SK-N-SH (cell line): ENCODE measurements around the gene ATP8A2. TPM values are rescaled to one million over a fixed set of nuclear protein-coding genes. Genes with fewer than 3 reads are reported as not detected.

Source experiments
- CTCF ChIA-PET: fragments of 300-600, 350-600 bp; formaldehyde crosslinking; extraction: SDS; loops from one replicate; lab custom pipeline; 2021; lab: Yijun Ruan, JAX
- POLR2A ChIA-PET: fragments of 350-600 bp; sonication (Branson Sonifier 250); formaldehyde crosslinking; extraction: SDS; loops from one replicate; lab custom pipeline; 2020; ENCODE audit warnings: antibody characterized with exemption, inconsistent platforms; lab: Yijun Ruan, JAX
- DNase-seq: peaks from one replicate; pipeline ENCODE4 v3.0.0; 2012
- H2AFZ ChIP-seq: fragments of 200-600 bp; sonication (generic); 2 replicates; pipeline ENCODE4 v1.8.1; 2016; ENCODE audit warnings: antibody characterized with exemption, mild to moderate bottlenecking, low read depth
- H3F3A ChIP-seq: fragments of 200-600 bp; sonication (generic); replicated peaks from 2 replicates; pipeline ENCODE3; 2016; ENCODE audit warnings: antibody characterized with exemption, mild to moderate bottlenecking; ENCODE audit not compliant: insufficient read depth
- H3K27ac ChIP-seq, 2 experiments: fragments of 200-500 bp in 1 of 2; fragments of 200-600 bp in 1 of 2; sonication (Bioruptor generic) in 1 of 2; sonication (generic), shearing (Covaris generic) in 1 of 2; 2 replicates each; pipeline versions ENCODE4 v1.5.1 to v1.6.1; 2014 to 2016; ENCODE audit warnings: low read depth in 2 of 2, inconsistent platforms in 1 of 2, low read length in 1 of 2, mild to moderate bottlenecking in 1 of 2, mixed read lengths in 1 of 2
- H3K27me3 ChIP-seq: fragments of 200-600 bp; sonication (generic), shearing (Covaris generic); 2 replicates; pipeline ENCODE4 v1.6.1; 2016; ENCODE audit warnings: mixed run types; ENCODE audit not compliant: insufficient read depth
- H3K36me3 ChIP-seq, 2 experiments: fragments of 200-500 bp in 1 of 2; fragments of 200-600 bp in 1 of 2; sonication (Bioruptor generic) in 1 of 2; sonication (generic) in 1 of 2; replicated peaks in 1 of 2; 2 replicates each; pipeline versions ENCODE3 to v1.5.1; 2014 to 2016; ENCODE audit warnings: low read length in 1 of 2, mild to moderate bottlenecking in 1 of 2; ENCODE audit not compliant: insufficient read depth in 2 of 2, control insufficient read depth in 1 of 2
- H3K4me1 ChIP-seq, 2 experiments: fragments of 200-500 bp in 1 of 2; fragments of 200-600 bp in 1 of 2; sonication (Bioruptor generic) in 1 of 2; sonication (generic), shearing (Covaris generic) in 1 of 2; 2 replicates each; pipeline versions ENCODE4 v1.5.1 to v1.6.1; 2014 to 2016; ENCODE audit warnings: low read depth in 1 of 2, low read length in 1 of 2, mixed run types in 1 of 2; ENCODE audit not compliant: insufficient read depth in 2 of 2, control insufficient read depth in 1 of 2
- H3K4me2 ChIP-seq: fragments of 200-600 bp; sonication (generic), shearing (Covaris generic); 2 replicates; pipeline ENCODE4 v1.6.1; 2017; ENCODE audit warnings: mixed run types
- H3K4me3 ChIP-seq, 2 experiments: fragments of 200-500 bp in 1 of 2; fragments of 200-600 bp in 1 of 2; sonication (Bioruptor generic) in 1 of 2; sonication (generic), shearing (Covaris generic) in 1 of 2; 2 replicates each; pipeline versions ENCODE4 v1.5.1 to v1.8.1; 2014 to 2016; ENCODE audit warnings: low read depth in 2 of 2, inconsistent platforms in 1 of 2, low read length in 1 of 2, mild to moderate bottlenecking in 1 of 2, mixed read lengths in 1 of 2, moderate library complexity in 1 of 2
- H3K79me2 ChIP-seq: fragments of 200-600 bp; sonication (generic); 2 replicates; pipeline ENCODE4 v1.8.1; 2017; ENCODE audit warnings: mild to moderate bottlenecking; ENCODE audit not compliant: insufficient read depth
- H3K9ac ChIP-seq: fragments of 200-600 bp; sonication (generic); 2 replicates; pipeline ENCODE4 v1.6.1; 2017; ENCODE audit warnings: mixed run types
- H3K9me2 ChIP-seq: fragments of 200-600 bp; sonication (generic); 2 replicates; pipeline ENCODE4 v1.6.1; 2017; ENCODE audit warnings: mixed run types
- H3K9me3 ChIP-seq: fragments of 200-600 bp; sonication (generic); 2 replicates; pipeline ENCODE4 v1.6.1; 2017; ENCODE audit warnings: mixed run types, mild to moderate bottlenecking, moderate library complexity
- H4K20me1 ChIP-seq: fragments of 200-600 bp; sonication (generic); 2 replicates; pipeline ENCODE4 v1.6.1; 2017; ENCODE audit warnings: mild to moderate bottlenecking, mixed run types; ENCODE audit not compliant: insufficient read depth
- EP300 ChIP-seq, 2 experiments: IDR thresholded peaks; 2 replicates each; pipeline versions ENCODE4 v1.4.0 to v1.6.1; 2012; ENCODE audit warnings: borderline replicate concordance in 1 of 2, low read depth in 1 of 2, low read length in 1 of 2
- EZH2phosphoT487 ChIP-seq: fragments of 200-600 bp; sonication (generic); IDR thresholded peaks from 2 replicates; pipeline ENCODE4 v1.6.1; 2017; ENCODE audit warnings: low read depth, mixed run types, mild to moderate bottlenecking, antibody characterized with exemption, moderate library complexity, borderline replicate concordance
- FOSL2 ChIP-seq: IDR thresholded peaks from 2 replicates; pipeline ENCODE4 v1.4.0; 2012; ENCODE audit warnings: low read depth, mild to moderate bottlenecking, moderate library complexity, borderline replicate concordance
- GABPA ChIP-seq: IDR thresholded peaks from 2 replicates; pipeline ENCODE4 v1.4.0; 2012; ENCODE audit warnings: low read depth, mild to moderate bottlenecking
- MAX ChIP-seq: IDR thresholded peaks from 2 replicates; pipeline ENCODE4 v1.4.0; 2012; ENCODE audit warnings: low read depth
- MEF2A ChIP-seq: IDR thresholded peaks from 2 replicates; pipeline ENCODE4 v1.4.0; 2012; ENCODE audit warnings: low read depth, borderline replicate concordance
- MXI1 ChIP-seq: IDR thresholded peaks from 2 replicates; pipeline ENCODE4 v1.6.1; 2012; ENCODE audit warnings: mild to moderate bottlenecking, low read depth, low read length, improper control_type of control experiment
- NFIC ChIP-seq: IDR thresholded peaks from 2 replicates; pipeline ENCODE4 v1.4.0; 2012; ENCODE audit warnings: borderline replicate concordance
- PBX3 ChIP-seq: IDR thresholded peaks from 2 replicates; pipeline ENCODE4; 2012
- RCOR1 ChIP-seq: fragments of 150-350 bp; IDR thresholded peaks from 2 replicates; pipeline ENCODE4 v1.6.1; 2017; ENCODE audit warnings: antibody characterized with exemption, low read length
- RFX5 ChIP-seq: IDR thresholded peaks from 2 replicates; pipeline ENCODE4 v1.6.1; 2012; ENCODE audit warnings: mild to moderate bottlenecking, improper control_type of control experiment, low read length
- RXRA ChIP-seq: IDR thresholded peaks from 2 replicates; pipeline ENCODE4 v1.4.0; 2012; ENCODE audit warnings: low read depth, mild to moderate bottlenecking, borderline replicate concordance
- SIN3A ChIP-seq: IDR thresholded peaks from 2 replicates; pipeline ENCODE4 v1.6.1; 2012; ENCODE audit warnings: low read depth, mild to moderate bottlenecking, low read length, moderate library complexity, borderline replicate concordance
- TAF1 ChIP-seq: IDR thresholded peaks from 2 replicates; pipeline ENCODE4 v1.6.1; 2012; ENCODE audit warnings: low read depth, mild to moderate bottlenecking, low read length, moderate library complexity, borderline replicate concordance
- USF2 ChIP-seq: fragments of 150-350 bp; IDR thresholded peaks from 2 replicates; pipeline ENCODE4 v1.6.1; 2017; ENCODE audit warnings: antibody characterized with exemption, low read length, low read depth, borderline replicate concordance
- WGBS: methylation state at CpG from one replicate; pipeline ENCODE4 v1.1.6; 2017; ENCODE audit warnings: low lambda C conversion rate; 5-methylcytosine and 5-hydroxymethylcytosine counted together
- polyA plus RNA-seq, 3 experiments: library from polyadenylated mRNA; depleted of rRNA; stranded (reverse); fragments of >200 nt; gene quantifications; 2 replicates each; pipeline ENCODE4 v1.2.3, GENCODE V29; 2012
- TF ChIP-seq, protein P1 (sequence below): fragments of 150-350 bp; IDR thresholded peaks from 2 replicates; pipeline ENCODE4 v1.6.1; 2016; ENCODE audit warnings: mild to moderate bottlenecking, low read depth, low read length
- TF ChIP-seq, protein P2 (sequence below): IDR thresholded peaks from 2 replicates; pipeline ENCODE4 v1.4.0; 2012; ENCODE audit warnings: low read depth, borderline replicate concordance

Gene ATP8A2
- polyA plus RNA-seq, 1 of the 3 experiments (the other 2 are of a cell fraction), result 0.02 TPM

- TF ChIP-seq MEF2A (no peak), FOSL2 (no peak), GABPA (no peak), NFIC (no peak), TAF1 (no peak), RCOR1 (no peak), PBX3 (no peak), USF2 (no peak), MAX (no peak), RXRA (no peak), SIN3A (no peak), RFX5 (no peak), MXI1 (no peak), EZH2phosphoT487 (no peak), EP300 (IDR thresholded peaks at IDR 0.05; ENCODE audit: borderline replicate concordance in 1 of 2, low read depth in 1 of 2, low read length in 1 of 2) (no peak)
- TF ChIP-seq, protein P1, sequence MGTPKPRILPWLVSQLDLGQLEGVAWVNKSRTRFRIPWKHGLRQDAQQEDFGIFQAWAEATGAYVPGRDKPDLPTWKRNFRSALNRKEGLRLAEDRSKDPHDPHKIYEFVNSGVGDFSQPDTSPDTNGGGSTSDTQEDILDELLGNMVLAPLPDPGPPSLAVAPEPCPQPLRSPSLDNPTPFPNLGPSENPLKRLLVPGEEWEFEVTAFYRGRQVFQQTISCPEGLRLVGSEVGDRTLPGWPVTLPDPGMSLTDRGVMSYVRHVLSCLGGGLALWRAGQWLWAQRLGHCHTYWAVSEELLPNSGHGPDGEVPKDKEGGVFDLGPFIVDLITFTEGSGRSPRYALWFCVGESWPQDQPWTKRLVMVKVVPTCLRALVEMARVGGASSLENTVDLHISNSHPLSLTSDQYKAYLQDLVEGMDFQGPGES, result no peak
- TF ChIP-seq, protein P2, sequence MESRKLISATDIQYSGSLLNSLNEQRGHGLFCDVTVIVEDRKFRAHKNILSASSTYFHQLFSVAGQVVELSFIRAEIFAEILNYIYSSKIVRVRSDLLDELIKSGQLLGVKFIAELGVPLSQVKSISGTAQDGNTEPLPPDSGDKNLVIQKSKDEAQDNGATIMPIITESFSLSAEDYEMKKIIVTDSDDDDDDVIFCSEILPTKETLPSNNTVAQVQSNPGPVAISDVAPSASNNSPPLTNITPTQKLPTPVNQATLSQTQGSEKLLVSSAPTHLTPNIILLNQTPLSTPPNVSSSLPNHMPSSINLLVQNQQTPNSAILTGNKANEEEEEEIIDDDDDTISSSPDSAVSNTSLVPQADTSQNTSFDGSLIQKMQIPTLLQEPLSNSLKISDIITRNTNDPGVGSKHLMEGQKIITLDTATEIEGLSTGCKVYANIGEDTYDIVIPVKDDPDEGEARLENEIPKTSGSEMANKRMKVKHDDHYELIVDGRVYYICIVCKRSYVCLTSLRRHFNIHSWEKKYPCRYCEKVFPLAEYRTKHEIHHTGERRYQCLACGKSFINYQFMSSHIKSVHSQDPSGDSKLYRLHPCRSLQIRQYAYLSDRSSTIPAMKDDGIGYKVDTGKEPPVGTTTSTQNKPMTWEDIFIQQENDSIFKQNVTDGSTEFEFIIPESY, result no peak
- Histone ChIP-seq H3K79me2 (no peaks in the 10 kb centered on the region), H4K20me1 (no peaks in the 10 kb centered on the region), H3K4me2 (no peak overlapping the region), H3K27ac (no peak overlapping the region), H3K27me3 (no peaks in the 10 kb centered on the region; the same call in 1 of the 2 replicates), H3F3A (no peaks in the 10 kb centered on the region), H2AFZ (no peak overlapping the region), H3K9ac (no peak overlapping the region), H3K36me3 (no peaks in the 10 kb centered on the region), H3K9me3 (no peaks in the 10 kb centered on the region), H3K9me2 (no peaks in the 10 kb centered on the region), H3K4me3 (no peak overlapping the region), H3K4me1 (no peaks in the 10 kb centered on the region)
- DNase-seq, result no peak
- ChIA-PET CTCF (interaction anchor here (2.8 kb wide), 1 partner anchor 16 kb away, joined by 14 read pairs; no protein-coding TSS in a partner anchor), POLR2A (no interaction called here)
- WGBS, result 51% methylated on average over 3 of the region's 4 CpGs
Observed at GRCh38 chr13:25391932-25392331, 20.2 kb downstream of the ATP8A2 start.
